ENCODE data around the gene LCOR.

DNA sequence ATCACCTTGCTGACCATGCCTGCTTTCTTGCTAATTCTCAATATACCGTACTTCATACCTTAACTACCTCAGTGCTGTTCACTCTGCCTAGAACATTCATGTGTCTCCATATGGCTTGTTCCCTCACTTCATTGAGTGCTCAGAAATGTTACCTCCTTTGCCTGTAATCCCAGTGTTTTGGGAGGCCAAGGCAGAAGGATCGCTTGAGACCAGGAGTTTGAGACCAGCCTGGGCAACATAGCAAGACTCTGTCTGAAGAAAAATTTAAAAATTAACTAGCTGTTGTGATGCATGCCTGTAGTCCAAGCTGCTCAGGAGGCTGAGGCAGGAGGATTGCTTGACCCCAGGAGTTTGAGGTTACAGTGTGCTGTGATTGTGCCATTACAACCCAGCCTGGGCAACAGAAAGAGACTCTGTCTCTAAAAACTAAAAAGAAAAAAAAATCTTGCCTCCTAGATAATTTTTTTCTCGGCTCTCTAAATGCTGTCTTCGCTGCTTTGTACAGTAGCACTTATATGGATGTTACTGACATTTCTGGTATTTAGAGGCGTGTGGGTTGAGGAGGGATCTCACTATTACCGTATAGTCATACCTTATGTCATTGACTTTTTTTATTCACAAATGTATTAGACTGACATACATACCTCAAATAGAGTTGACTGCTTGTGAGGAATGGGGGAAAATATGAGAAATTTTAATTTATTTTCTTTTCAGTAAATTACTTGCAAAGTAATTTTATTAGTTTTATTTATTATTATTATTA lies 63.7 kb downstream of the LCOR start:
- no peak for TF ChIP-seq TAF1 (IDR thresholded peaks at IDR 0.05; ENCODE audit: low read depth)
- no peak for TF ChIP-seq RAD21 (IDR thresholded peaks at IDR 0.05; ENCODE audit: low read depth)
- TF ChIP-seq EGR1 (IDR thresholded peaks at IDR 0.05) = no peak
- TF ChIP-seq EP300 (IDR thresholded peaks at IDR 0.05; ENCODE audit: borderline replicate concordance) = no peak
